ENCODE measurements around the gene NPAS3.

Gene NPAS3

GRCh38 chr14:33486332-33486890, 547.7 kb downstream of the NPAS3 start:
- peak in 1 of 3 experiments; percentile 66 for DNase-seq

DNA sequence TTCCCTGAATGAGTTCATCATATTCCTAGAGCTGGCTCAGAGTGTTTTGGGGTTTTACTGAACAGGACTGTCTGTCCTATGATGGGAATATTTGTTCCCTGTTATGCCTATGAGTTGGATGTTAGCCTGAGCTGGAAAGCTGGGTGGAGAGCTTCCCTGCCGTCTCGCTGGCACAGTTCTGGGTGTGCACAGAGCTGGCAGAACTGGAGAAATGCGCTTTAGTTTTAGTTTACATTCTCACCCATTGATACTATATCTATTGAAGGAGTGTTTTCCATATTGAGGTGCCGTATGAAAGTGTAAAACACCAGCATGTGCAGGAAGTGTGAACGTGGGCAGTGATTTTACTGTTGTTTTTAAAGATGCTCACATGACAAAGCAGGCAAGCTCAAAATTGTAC, 549.9 kb downstream of the NPAS3 start:
- DNase-seq: no peak

DNA sequence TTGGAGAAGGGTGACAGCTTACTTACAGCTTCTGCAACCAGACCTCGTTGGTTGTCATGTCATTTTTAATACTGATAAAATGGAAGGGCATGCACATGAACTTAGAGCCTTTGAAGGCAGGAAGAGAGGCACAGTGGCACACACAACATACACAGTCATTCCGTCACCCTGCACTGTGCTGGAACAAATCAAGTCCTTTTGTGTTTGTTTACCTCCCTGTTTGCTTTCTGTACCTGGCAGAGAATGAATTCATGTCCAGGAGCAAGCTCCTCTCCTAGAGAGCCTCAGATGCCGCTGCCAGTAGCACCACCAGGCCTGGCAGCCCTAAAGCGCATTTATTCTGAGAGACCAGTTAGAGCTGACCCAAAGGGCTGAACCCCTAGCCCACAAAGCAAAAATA, 551.9 kb downstream of the NPAS3 start:
- no peak for DNase-seq

DNA sequence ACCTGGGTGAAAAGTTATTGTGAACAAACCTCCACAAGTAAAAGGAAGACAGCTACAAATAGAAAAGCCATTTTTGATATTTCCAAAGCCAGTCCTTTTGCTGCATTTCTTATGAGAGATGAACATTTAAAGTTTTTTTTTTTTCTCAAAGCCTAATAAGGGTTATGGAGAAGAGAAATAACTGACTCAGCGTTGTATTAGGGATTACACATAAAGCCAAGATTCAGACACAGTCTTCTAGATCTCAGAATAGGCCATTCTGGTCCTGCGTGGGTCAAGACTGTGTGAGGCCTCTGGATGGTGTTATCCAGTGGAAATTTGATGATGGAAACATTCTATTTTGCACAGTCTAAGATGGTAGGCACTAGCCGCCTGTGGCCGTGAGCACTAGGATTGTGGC, 552.4 kb downstream of the NPAS3 start:
- no peak for DNase-seq

GRCh38 chr14:33492491-33492890, 553.8 kb downstream of the NPAS3 start:
- DNase-seq: no peak

DNA sequence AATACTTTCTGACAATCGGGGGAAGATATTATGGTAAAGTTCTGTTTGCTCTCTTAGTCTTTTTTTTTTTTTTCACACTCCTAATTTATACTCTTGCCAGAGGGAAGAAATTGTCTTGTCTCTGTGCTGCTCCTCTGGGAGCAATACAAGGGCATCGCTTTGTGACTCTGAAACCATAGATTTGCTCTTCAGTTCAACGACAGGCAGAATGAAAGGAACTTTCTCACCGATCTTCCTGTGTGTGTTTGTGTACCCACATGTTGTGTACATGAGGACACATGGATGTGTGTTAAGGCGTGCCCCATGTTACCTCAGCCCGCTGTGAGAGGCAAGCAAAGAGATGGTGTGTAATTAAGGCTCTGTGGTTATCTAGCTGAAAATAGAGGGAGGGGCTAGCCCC, 554.6 kb downstream of the NPAS3 start:
- peak in 1 of 3 experiments; percentile 9 for DNase-seq

DNA sequence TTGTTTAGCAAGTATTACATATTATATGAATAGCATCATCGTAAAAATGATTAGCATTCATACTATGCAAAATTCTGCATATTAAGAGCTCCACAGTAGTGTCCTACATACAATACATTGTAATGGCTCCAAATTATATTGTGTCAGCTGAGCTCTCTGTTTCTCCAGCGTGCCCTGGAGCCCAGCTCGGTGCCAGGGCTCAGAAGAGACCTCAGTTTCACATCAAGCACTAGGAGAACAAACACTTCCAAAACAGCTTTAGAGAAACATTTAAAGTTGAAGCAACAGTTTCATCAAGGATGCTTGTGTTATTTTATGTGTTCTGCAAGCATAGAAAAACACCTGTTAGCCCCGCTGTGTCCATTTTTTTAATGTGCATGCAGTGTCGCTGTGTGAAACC, 555.3 kb downstream of the NPAS3 start:
- no peak for DNase-seq

DNA sequence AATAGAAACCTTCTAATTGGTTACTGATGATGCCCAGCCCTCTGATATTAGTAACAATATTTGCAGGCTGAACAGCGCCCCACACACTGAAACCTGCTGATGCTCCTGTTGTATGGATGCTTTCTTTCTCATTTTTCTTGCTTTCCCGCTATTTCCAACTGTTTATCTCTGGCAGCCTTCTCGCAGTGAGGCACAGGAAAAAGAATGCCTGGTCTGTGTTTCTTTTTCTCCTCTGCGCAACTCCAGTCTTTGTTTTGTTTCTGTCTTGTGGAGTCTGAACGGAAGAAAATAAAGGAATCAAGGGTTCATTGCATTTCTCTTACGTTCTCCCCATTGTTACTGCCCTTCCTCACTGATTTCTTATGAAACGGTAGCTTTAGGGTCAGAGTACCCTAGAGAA, 561.0 kb downstream of the NPAS3 start:
- DNase-seq: no peak

- no peak for DNase-seq
Measured at GRCh38 chr14:33504246-33505099, 565.8 kb downstream of the NPAS3 start.

- no peak for DNase-seq
Measured at GRCh38 chr14:33505266-33505962, 566.7 kb downstream of the NPAS3 start.

DNA sequence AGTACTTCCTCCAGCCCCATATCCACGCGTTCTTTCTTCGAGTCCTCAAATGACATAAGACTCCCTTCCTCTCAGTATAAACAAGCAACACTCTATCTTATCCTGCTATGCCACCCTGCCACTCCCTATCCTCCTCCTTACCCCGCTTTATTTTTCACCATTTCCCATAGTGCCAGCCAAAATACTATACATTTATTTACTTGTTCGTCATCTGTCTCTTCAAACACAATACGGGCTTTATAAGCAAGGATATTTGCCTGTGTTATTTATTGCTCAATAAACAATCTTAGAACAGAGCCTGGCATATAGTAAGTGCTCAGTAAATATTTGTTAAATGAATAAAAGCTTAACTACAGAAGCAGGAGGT, 567.3 kb downstream of the NPAS3 start:
- DNase-seq: no peak

DNA sequence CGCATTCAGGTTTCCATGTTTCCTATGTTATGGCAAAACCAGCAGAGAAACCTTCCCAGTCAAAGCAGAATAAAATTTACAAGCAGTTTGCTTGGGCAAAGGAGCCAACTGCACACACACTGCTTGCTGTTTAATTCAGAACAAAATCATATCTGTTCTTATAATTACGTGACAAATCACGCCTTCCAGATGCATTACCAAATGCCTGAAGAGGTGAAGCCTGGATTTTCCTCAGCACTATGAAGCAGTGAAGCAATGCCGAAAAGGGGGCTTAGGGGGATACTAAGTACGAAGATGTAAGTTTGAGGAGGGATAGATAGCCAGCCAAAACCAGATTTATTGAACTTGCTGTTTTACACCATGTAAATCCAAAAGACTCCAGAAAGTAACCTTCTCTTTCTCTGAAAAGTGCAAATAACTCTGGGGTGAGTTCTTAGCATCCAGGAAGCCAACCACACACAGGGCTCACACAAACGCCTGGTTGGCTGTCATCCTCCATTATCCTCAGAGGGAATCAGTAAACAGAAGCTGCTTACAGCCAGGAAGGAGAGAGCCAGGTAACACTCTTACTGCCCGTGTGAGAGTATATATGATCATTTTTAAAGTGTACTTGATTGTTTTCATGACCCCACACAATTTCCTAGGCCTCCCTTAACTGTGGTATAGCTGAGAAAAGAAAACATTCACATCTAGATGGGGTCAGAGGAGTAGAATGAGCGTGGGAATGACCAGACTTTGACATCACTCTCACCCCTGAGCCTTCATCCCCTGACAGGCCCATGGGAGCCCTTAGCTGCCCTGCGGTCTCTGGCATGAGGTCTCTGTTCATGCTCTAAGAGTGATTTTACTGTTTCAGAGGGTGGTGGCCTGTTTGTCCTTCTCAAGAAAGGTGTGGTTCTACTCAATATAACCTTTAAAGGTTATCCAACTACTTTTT, 569.7 kb downstream of the NPAS3 start:
- DNase-seq: no peak

- no peak for DNase-seq
Measured at GRCh38 chr14:33509454-33509853, 570.8 kb downstream of the NPAS3 start.

GRCh38 chr14:33510063-33510481, 571.4 kb downstream of the NPAS3 start:
- DNase-seq: peak in 2 of 3 experiments; percentile 10 to 47

DNA sequence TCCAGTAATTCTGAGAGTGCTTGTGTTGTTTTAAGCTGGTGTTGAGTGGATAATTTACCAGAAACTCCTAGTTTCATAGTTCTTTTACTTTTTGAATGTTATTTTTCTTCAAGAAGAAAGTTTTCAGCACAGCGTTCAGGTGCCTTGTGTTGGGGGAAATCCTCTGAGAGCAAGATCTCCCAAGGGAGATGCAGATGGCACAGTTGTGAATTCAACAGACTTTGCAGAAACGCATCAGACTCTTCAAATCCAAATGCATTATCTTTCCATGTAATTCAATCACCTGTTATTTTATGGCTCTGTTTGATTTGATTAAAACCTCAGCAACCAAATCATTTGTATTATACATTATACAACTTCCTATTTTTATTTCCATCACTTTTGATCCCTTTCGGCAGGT, 572.3 kb downstream of the NPAS3 start:
- no peak for DNase-seq

DNA sequence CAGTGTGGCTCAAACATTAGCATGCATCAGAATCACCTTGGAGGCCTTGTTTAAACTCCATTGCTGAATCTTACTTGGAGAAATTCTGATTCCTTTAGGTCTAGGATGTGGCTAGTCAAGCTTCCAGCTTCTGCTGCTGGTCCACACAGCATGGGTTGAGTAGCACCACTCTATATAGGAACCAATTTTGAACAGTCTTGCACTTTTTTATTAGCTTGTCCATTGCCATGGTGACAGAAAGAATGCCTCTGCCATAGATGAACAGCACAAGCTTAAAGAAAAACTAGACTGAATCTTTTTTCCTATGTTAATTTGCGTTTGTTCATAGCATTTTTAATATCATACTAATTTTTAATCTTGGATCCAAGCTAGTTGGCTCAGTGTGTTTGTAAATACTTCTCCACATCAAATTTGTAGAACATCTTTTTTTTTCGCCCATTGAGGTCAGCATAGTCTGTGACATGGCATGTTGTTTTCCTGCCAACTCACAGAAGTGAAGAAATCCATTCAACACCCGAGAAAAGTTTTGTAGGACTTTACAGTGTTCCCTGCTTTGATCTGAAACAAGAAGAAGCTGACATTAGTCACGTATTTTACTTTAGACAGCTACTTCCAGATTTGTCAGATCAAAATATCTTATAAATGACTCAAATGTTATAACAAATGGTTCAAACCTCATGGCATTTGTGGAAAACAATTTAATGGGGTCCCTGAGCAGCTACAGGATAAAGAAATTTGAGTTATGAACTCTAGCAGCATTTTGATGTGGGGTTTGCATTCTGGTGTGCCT, 573.4 kb downstream of the NPAS3 start:
- DNase-seq: no peak

- no peak for DNase-seq
Measured at GRCh38 chr14:33515441-33515840, 576.8 kb downstream of the NPAS3 start.

DNA sequence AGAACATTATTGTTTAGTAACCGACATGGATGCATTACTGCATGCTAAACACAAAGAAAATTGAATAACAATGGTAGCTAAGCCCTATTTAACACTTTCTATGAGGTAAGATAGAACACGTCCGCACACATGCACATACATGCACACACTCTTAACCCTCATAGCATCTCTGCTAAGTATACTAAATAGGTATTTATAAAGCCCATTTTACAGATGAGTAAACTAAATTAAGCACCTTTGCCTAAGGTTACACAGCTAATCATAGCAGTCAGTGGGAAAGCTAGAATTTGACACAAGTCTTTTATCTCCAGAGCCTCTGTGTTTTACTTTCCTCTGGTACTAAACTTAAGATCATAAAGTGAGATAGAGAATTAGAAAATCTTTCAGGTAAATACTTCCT, 577.2 kb downstream of the NPAS3 start:
- no peak for DNase-seq

GRCh38 chr14:33516898-33517436, 578.3 kb downstream of the NPAS3 start:
- no peak for DNase-seq

- peak in 1 of 3 experiments; percentile 36 for DNase-seq
Measured at GRCh38 chr14:33521192-33521591, 582.5 kb downstream of the NPAS3 start.

DNA sequence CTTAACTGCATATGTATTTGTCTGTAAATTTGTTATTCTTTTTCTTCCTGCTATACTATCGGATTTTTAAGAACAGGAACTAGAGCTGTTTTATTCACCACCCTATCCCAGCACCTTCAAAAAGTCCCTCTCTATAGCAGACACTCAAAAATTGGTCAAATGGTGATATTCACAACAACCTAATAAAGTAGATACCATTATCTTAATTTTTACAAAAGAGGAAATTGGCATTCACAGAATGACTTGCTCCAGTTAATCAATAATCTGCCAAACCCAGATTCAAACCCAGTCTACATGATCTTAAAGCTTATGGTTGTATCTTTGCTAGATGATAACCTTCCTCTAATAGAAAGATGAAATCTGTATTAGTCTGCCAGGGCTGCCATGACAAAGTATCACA, 585.6 kb downstream of the NPAS3 start:
- DNase-seq: no peak

DNA sequence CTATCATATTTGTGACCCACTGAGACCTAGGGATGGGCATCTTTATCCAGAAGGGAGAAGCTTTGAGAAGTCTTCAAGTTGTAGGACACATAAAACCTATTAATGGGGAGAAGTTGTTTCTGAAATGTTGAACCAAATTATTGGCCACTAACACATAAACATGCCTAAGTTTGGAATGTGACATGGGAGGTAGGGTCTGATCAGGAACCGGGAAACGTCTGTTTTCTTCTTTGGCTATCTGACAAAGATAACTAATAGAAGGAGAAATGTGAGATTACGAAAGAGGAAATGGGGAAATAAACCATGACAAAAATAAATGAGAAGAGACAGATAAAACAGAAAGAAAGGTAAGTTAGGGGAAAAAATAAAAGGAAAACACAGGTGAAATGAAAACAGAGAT, 586.9 kb downstream of the NPAS3 start:
- DNase-seq: no peak
